B cell (primary cell): ENCODE measurements around the gene PCSK7. TPM values are rescaled to one million over a fixed set of nuclear protein-coding genes. Genes with fewer than 3 reads are reported as not detected.

Experiments used
- ATAC-seq: fragments of 200-7000 bp; cut with Tn5 transposase; one replicate; pipeline ENCODE4 v1.10.0; 2021; ENCODE audit warnings: low read depth, mild to moderate bottlenecking, moderate number of reproducible peaks, moderate library complexity
- CTCF ChIA-PET: fragments of 350-600 bp; sonication (Branson Sonifier 250); formaldehyde crosslinking; loops from one replicate; lab custom pipeline; 2021; ENCODE audit warnings: antibody characterized with exemption, inconsistent platforms; lab: Charles Lee
- POLR2A ChIA-PET: fragments of 350-600 bp; sonication (Branson Sonifier 250); formaldehyde crosslinking; loops from one replicate; lab custom pipeline; 2021; ENCODE audit warnings: antibody characterized with exemption; lab: Charles Lee
- DNase-seq: peaks from one replicate; pipeline ENCODE4 v3.0.0; 2013
- H2AFZ ChIP-seq: 2 replicates; pipeline ENCODE4 v1.6.1; 2012; ENCODE audit warnings: mild to moderate bottlenecking, low read depth, low read length; ENCODE audit not compliant: insufficient read depth, poor library complexity, severe bottlenecking
- H3K27ac ChIP-seq, 2 donors: 1 replicate in 1 of 2; 2 replicates in 1 of 2; pipeline ENCODE4 v1.5.1; 2012 to 2013; ENCODE audit warnings: low read length in 2 of 2, mild to moderate bottlenecking in 2 of 2, moderate library complexity in 1 of 2
- H3K27me3 ChIP-seq, 4 experiments: fragments of 200-600 bp in 1 of 4; sonication (generic) in 1 of 4; replicated peaks in 1 of 4; 1 replicate in 2 of 4; 2 replicates in 2 of 4; pipeline versions ENCODE4 v1.6.1 to v1.7.0; 2013 to 2016; ENCODE audit warnings: low read length in 3 of 4, mild to moderate bottlenecking in 2 of 4, mixed read lengths in 1 of 4, moderate library complexity in 1 of 4; ENCODE audit not compliant: insufficient read depth in 4 of 4, control insufficient read depth in 3 of 4; ENCODE audit errors: control extremely low read depth in 1 of 4
- H3K36me3 ChIP-seq, 2 experiments: replicated peaks in 1 of 2; 1 replicate in 1 of 2; 2 replicates in 1 of 2; pipeline versions ENCODE4 v1.6.1 to v1.7.1; 2013; ENCODE audit warnings: low read length in 1 of 2; ENCODE audit not compliant: insufficient read depth in 2 of 2, control insufficient read depth in 1 of 2; ENCODE audit errors: control extremely low read depth in 1 of 2, extremely low read depth in 1 of 2
- H3K4me1 ChIP-seq, 2 donors: fragments of 200-600 bp in 1 of 2; sonication (generic) in 1 of 2; 1 replicate in 1 of 2; 2 replicates in 1 of 2; pipeline versions ENCODE4 v1.5.1 to v1.6.1; 2013 to 2017; ENCODE audit warnings: low read length in 2 of 2; ENCODE audit not compliant: control insufficient read depth in 2 of 2, insufficient read depth in 2 of 2
- H3K4me2 ChIP-seq: replicated peaks from 2 replicates; pipeline ENCODE3; 2012; ENCODE audit warnings: mild to moderate bottlenecking, low read depth, low read length; ENCODE audit not compliant: poor library complexity, severe bottlenecking
- H3K4me3 ChIP-seq, 5 experiments: fragments of 200-600 bp in 1 of 5; sonication (generic) in 1 of 5; 1 replicate in 3 of 5; 2 replicates in 2 of 5; pipeline versions ENCODE4 v1.5.1 to v1.7.0; 2011 to 2016; ENCODE audit warnings: low read length in 4 of 5, mild to moderate bottlenecking in 4 of 5, low read depth in 2 of 5, control low read depth in 1 of 5, moderate library complexity in 1 of 5; ENCODE audit not compliant: insufficient read depth in 1 of 5; ENCODE audit errors: control extremely low read depth in 1 of 5, extremely low read depth in 1 of 5
- H3K79me2 ChIP-seq: fragments of 200-600 bp; sonication (generic); one replicate; pipeline ENCODE4 v1.6.0; 2016; ENCODE audit warnings: low read length; ENCODE audit not compliant: control insufficient read depth, insufficient read depth
- H3K9ac ChIP-seq: fragments of 200-600 bp; sonication (generic); 2 replicates; pipeline ENCODE4 v1.6.1; 2017; ENCODE audit warnings: mild to moderate bottlenecking, low read length, moderate library complexity
- H3K9me3 ChIP-seq, 3 donors: one replicate each; pipeline versions ENCODE4 v1.6.1 to v1.7.1; 2013; ENCODE audit warnings: low read length in 2 of 3; ENCODE audit not compliant: control insufficient read depth in 2 of 3, insufficient read depth in 1 of 3; ENCODE audit errors: control extremely low read depth in 1 of 3
- H4K20me1 ChIP-seq: 2 replicates; pipeline ENCODE4 v1.6.0; 2012; ENCODE audit warnings: mild to moderate bottlenecking, low read length; ENCODE audit not compliant: insufficient read depth, control insufficient read depth, poor library complexity, severe bottlenecking
- H3K27ac Mint-ChIP-seq: one replicate; pipeline ENCODE4 v1.8.0; 2021; ENCODE audit warnings: mixed read lengths
- H3K27me3 Mint-ChIP-seq: one replicate; pipeline ENCODE4 v1.8.0; 2021; ENCODE audit warnings: mixed read lengths
- H3K4me1 Mint-ChIP-seq: one replicate; pipeline ENCODE4 v1.8.0; 2021; ENCODE audit warnings: mixed read lengths
- H3K4me3 Mint-ChIP-seq: one replicate; pipeline ENCODE4 v1.8.0; 2021; ENCODE audit warnings: mixed read lengths
- H3K9me3 Mint-ChIP-seq: one replicate; pipeline ENCODE4 v1.8.0; 2022; ENCODE audit warnings: mixed read lengths; ENCODE audit not compliant: insufficient read depth
- CTCF ChIP-seq: fragments of 200-600 bp; IDR thresholded peaks from one replicate; pipeline ENCODE4 v1.8.0; 2022; ENCODE audit warnings: antibody characterized with exemption, mild to moderate bottlenecking
- EZH2 ChIP-seq: IDR thresholded peaks from 2 replicates; pipeline ENCODE4 v1.6.1; 2012; ENCODE audit warnings: borderline replicate concordance, low read depth, mild to moderate bottlenecking, moderate library complexity, low read length; ENCODE audit not compliant: insufficient read depth, poor library complexity, severe bottlenecking
- WGBS: methylation state at CpG from one replicate; pipeline ENCODE4 v1.1.5; 2013; ENCODE audit warnings: missing lambda C conversion rate; ENCODE audit not compliant: insufficient coverage; 5-methylcytosine and 5-hydroxymethylcytosine counted together
- intact Hi-C: fragments of 100-400 bp; cut with micrococcal nuclease; formaldehyde crosslinking; loops from one replicate; pipeline ENCODE4 v1.10.0; 2022
- polyA plus RNA-seq: library from polyadenylated mRNA; depleted of rRNA; stranded (reverse); fragments of >200 nt; gene quantifications from 2 replicates; pipeline ENCODE4 v1.2.3, GENCODE V29; 2012
- total RNA-seq, 2 donors: library from RNA; stranded (reverse); fragments of 120-200 nt in 1 of 2; gene quantifications; 1 replicate in 1 of 2; 2 replicates in 1 of 2; pipeline versions ENCODE4 v1.2.3 to v1.2.4, GENCODE V29; 2013 to 2022

PCSK7 gene
- total and polyA plus RNA-seq, 2 donors (not counting 1 experiment from before 2014, with no cell fraction given), result 203 to 283 TPM

DNA sequence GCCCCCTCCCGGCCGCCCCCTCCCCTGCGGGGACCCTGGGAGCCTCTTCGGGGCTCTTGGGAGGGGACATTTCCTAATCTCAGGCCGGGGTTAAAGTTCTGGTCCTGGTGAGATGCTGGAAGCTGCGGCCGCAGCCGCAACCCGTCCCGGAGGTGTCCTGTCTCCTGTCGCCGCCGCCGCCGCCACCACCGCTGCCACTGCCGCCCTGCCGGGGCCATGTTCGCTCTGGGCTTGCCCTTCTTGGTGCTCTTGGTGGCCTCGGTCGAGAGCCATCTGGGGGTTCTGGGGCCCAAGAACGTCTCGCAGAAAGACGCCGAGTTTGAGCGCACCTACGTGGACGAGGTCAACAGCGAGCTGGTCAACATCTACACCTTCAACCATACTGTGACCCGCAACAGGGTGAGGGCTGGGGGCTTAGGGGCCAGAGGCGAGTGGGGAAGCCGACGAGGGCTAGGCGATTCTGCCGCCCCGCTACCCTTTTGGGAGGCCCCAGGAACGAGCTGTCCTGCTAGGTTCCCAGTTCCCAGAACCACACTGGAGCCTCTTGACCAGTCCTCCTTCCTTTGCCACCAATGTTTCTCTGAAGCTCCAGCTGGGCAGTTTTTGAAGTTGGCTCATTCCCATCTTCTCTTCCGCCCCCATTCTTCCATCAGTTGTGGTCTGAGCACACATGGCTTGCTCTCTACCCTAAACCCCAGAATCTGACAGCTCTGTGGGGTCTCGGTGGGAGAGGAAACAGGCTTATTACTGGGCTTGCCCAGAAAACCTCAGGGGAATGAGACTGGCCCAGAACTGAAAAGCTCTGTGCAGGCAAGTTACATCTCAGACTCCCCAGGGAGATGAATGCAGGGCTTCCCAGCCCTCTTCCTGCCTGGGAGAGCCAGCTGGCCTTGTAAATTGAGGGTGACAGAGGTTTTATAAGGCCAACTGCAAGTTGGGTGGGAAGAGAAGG lies 52.5 kb downstream of the PCSK7 start:
- peaks cover 28% of the 10 kb centered on the region for H3K79me2 ChIP-seq
- POLR2A ChIA-PET, result interaction anchor here (0.8 to 3.7 kb wide), 9 partner anchors 10 to 406 kb away, joined by 3 to 34 read pairs (median 4); partner anchors contain the start of genes BUD13, PAFAH1B2, PCSK7 and RNF214
- H3K4me3 ChIP-seq, result peak overlapping the region; percentile 68 to 85 (median 81)
- DNase-seq (peak; percentile 63), ATAC-seq (peak; percentile 37)
- peak overlapping the region; percentile 51 for H2AFZ ChIP-seq
- peak overlapping the region; percentile 96 for H3K27ac Mint-ChIP-seq
- CTCF ChIA-PET, result interaction anchor here (1.4 to 14.8 kb wide), 8 partner anchors 10 to 390 kb away, joined by 3 to 309 read pairs (median 10); partner anchors contain the start of genes APOA5, PAFAH1B2, PCSK7 and RNF214
- TF ChIP-seq CTCF, result no peak
- no peak for TF ChIP-seq EZH2
- H3K27me3 ChIP-seq, result no peaks in the 10 kb centered on the region
- intact Hi-C loops, result no loop called here
- peaks cover 0 to 32% of the 10 kb centered on the region in 2 experiments for H3K36me3 ChIP-seq
- peaks cover 27 to 39% of the 10 kb centered on the region in 2 donors for H3K4me1 ChIP-seq
- peak overlapping the region; percentile 99 for H3K4me3 Mint-ChIP-seq
- H3K4me1 Mint-ChIP-seq, result peaks cover 40% of the 10 kb centered on the region
- no peaks in the 10 kb centered on the region for H3K27me3 Mint-ChIP-seq
- peak overlapping the region; percentile 86 for H3K4me2 ChIP-seq
- no peaks in the 10 kb centered on the region for H3K9me3 ChIP-seq
- no peaks in the 10 kb centered on the region for H4K20me1 ChIP-seq
- 1% methylated on average over 28 of the region's 39 CpGs for WGBS
- H3K9me3 Mint-ChIP-seq, result no peaks in the 10 kb centered on the region
- peak overlapping the region; percentile 84 for H3K27ac ChIP-seq
- H3K9ac ChIP-seq, result peak overlapping the region; percentile 81
